HG02973 (cell line): ENCODE data around the gene ARHGAP26.

Experiments
- ATAC-seq: cut with Tn5 transposase; IDR thresholded peaks from one replicate; pipeline ENCODE4 v1.9.1; 2021; ENCODE audit warnings: moderate library complexity; ENCODE audit not compliant: unreplicated experiment

The ARHGAP26 gene

GRCh38 chr5:143210576-143210975 lies 440.4 kb downstream of the ARHGAP26 start:
- ATAC-seq = no peak

GRCh38 chr5:143212261-143212660 lies 442.1 kb downstream of the ARHGAP26 start:
- no peak for ATAC-seq

- no peak for ATAC-seq
These were observed 443.2 kb downstream of the ARHGAP26 start for GRCh38 chr5:143213231-143213850.

GRCh38 chr5:143213851-143214363 lies 443.7 kb downstream of the ARHGAP26 start:
- peak; percentile 62 for ATAC-seq

- no peak for ATAC-seq
These were observed 444.3 kb downstream of the ARHGAP26 start for GRCh38 chr5:143214458-143214857.

GRCh38 chr5:143214890-143215289 lies 444.7 kb downstream of the ARHGAP26 start:
- no peak for ATAC-seq

GRCh38 chr5:143215690-143216089 lies 445.5 kb downstream of the ARHGAP26 start:
- no peak for ATAC-seq

- ATAC-seq = no peak
These were observed 446.0 kb downstream of the ARHGAP26 start for GRCh38 chr5:143216211-143216610.

- ATAC-seq = no peak
These were observed 447.1 kb downstream of the ARHGAP26 start for GRCh38 chr5:143217065-143217803.

- peak; percentile 27 for ATAC-seq
These were observed 447.6 kb downstream of the ARHGAP26 start for GRCh38 chr5:143217804-143218160.

GRCh38 chr5:143218517-143219170 lies 448.5 kb downstream of the ARHGAP26 start:
- ATAC-seq = no peak

- ATAC-seq = no peak
These were observed 449.5 kb downstream of the ARHGAP26 start for GRCh38 chr5:143219696-143220095.

GRCh38 chr5:143220748-143221251 lies 450.6 kb downstream of the ARHGAP26 start:
- no peak for ATAC-seq

GRCh38 chr5:143222287-143223231 lies 452.4 kb downstream of the ARHGAP26 start:
- peak; percentile 61 for ATAC-seq

GRCh38 chr5:143224672-143225071 lies 454.5 kb downstream of the ARHGAP26 start:
- no peak for ATAC-seq

GRCh38 chr5:143225511-143225910 lies 455.3 kb downstream of the ARHGAP26 start:
- ATAC-seq = no peak

GRCh38 chr5:143226361-143226760 lies 456.2 kb downstream of the ARHGAP26 start:
- no peak for ATAC-seq

- no peak for ATAC-seq
These were observed 456.7 kb downstream of the ARHGAP26 start for GRCh38 chr5:143226872-143227271.

- ATAC-seq = no peak
These were observed 457.1 kb downstream of the ARHGAP26 start for GRCh38 chr5:143227301-143227700.

- no peak for ATAC-seq
These were observed 458.6 kb downstream of the ARHGAP26 start for GRCh38 chr5:143228597-143229293.
